Left colon (tissue), 2 donors: ENCODE data around the gene RASSF8. TPM values are rescaled to one million over a fixed set of nuclear protein-coding genes. Genes with fewer than 3 reads are reported as not detected.

Experiments
- ATAC-seq: fragments of 200-7000 bp; cut with Tn5 transposase; one replicate; pipeline ENCODE4 v1.9.1; 2020; ENCODE audit warnings: mild to moderate bottlenecking, moderate library complexity
- DNase-seq, 2 donors: peaks; one replicate each; pipeline ENCODE4 v3.0.0-alpha.2; 2020
- intact Hi-C, 2 donors: fragments of 100-400 bp; cut with DNase I in 1 of 2; cut with micrococcal nuclease in 1 of 2; formaldehyde crosslinking; loops; one replicate each; pipeline versions ENCODE4 v1.11.2 to v1.14.0; 2022; cut with DNase I, micrococcal nuclease
- total RNA-seq, 2 donors: library from RNA; stranded (reverse); fragmentation: NEBNext Ultra II Directional; extraction: Animal tissue kit (Norgen Biotek cat#: 25700); gene quantifications; one replicate each; pipeline ENCODE4 v1.2.1, GENCODE V29; 2021
- donor health status: DM: no; HTN: no; CAD: no.
- donor health status: DM: yes; HTN: yes; CAD: no.

RASSF8 gene
- total RNA-seq, 2 donors from 2014 or later = 4.8 to 15.7 TPM

- intact Hi-C loops = loop anchor here in 1 of 2 donors (10.0 kb wide), 1 partner anchor 592 kb away; no protein-coding TSS in a partner anchor
- ATAC-seq (no peak), DNase-seq (no peak)
These were observed 154.2 kb downstream of the RASSF8 start for GRCh38 chr12:26112703-26113147.

- intact Hi-C loops = loop anchor here in 1 of 2 donors (10.0 kb wide), 1 partner anchor 592 kb away; no protein-coding TSS in a partner anchor
- ATAC-seq (no peak), DNase-seq (no peak)
These were observed 154.7 kb downstream of the RASSF8 start for GRCh38 chr12:26113181-26113654.

GRCh38 chr12:26113853-26114719 lies 155.6 kb downstream of the RASSF8 start:
- DNase-seq (peak; percentile 96 to 97), ATAC-seq (peak; percentile 89)
- intact Hi-C loops = loop anchor here in 1 of 2 donors (10.0 kb wide), 1 partner anchor 591 kb away; no protein-coding TSS in a partner anchor

- ATAC-seq = no peak
- DNase-seq = peak in 1 of 2 donors; percentile 36
- intact Hi-C loops = loop anchor here in 1 of 2 donors (10.0 kb wide), 1 partner anchor 590 kb away; no protein-coding TSS in a partner anchor
These were observed 156.4 kb downstream of the RASSF8 start for GRCh38 chr12:26114720-26115401.

- no peak for ATAC-seq
- DNase-seq = no peak
- intact Hi-C loops = loop anchor here in 1 of 2 donors (10.0 kb wide), 1 partner anchor 588 kb away; no protein-coding TSS in a partner anchor
These were observed 158.6 kb downstream of the RASSF8 start for GRCh38 chr12:26116829-26117715.

GRCh38 chr12:26118308-26118707 lies 159.8 kb downstream of the RASSF8 start:
- intact Hi-C loops = loop anchor here in 1 of 2 donors (10.0 kb wide), 1 partner anchor 586 kb away; no protein-coding TSS in a partner anchor
- no peak for DNase-seq
- no peak for ATAC-seq

GRCh38 chr12:26119391-26119989 lies 161.0 kb downstream of the RASSF8 start:
- DNase-seq = no peak
- intact Hi-C loops = loop anchor here in 1 of 2 donors (10.0 kb wide), 1 partner anchor 585 kb away; no protein-coding TSS in a partner anchor
- no peak for ATAC-seq

GRCh38 chr12:26120561-26121274 lies 162.2 kb downstream of the RASSF8 start:
- ATAC-seq (no peak), DNase-seq (no peak)
- intact Hi-C loops = loop anchor here in 1 of 2 donors (10.0 kb wide), 1 partner anchor 74 kb away; the partner anchor contains the start of gene SSPN

- intact Hi-C loops = loop anchor here in 1 of 2 donors (10.0 kb wide), 1 partner anchor 73 kb away; the partner anchor contains the start of gene SSPN
- no peak for DNase-seq
- ATAC-seq = no peak
These were observed 163.0 kb downstream of the RASSF8 start for GRCh38 chr12:26121323-26122060.

GRCh38 chr12:26122061-26122680 lies 163.7 kb downstream of the RASSF8 start:
- ATAC-seq (no peak), DNase-seq (peak in 1 of 2 donors; percentile 55)
- intact Hi-C loops = loop anchor here in 1 of 2 donors (10.0 kb wide), 1 partner anchor 73 kb away; the partner anchor contains the start of gene SSPN

- ATAC-seq (peak; percentile 15), DNase-seq (peak; percentile 71 to 74)
- intact Hi-C loops = loop anchor here in 1 of 2 donors (10.0 kb wide), 1 partner anchor 72 kb away; the partner anchor contains the start of gene SSPN
These were observed 164.4 kb downstream of the RASSF8 start for GRCh38 chr12:26122681-26123481.

GRCh38 chr12:26123482-26123980 lies 165.0 kb downstream of the RASSF8 start:
- DNase-seq (no peak), ATAC-seq (no peak)
- intact Hi-C loops = loop anchor here in 1 of 2 donors (10.0 kb wide), 1 partner anchor 71 kb away; the partner anchor contains the start of gene SSPN

- intact Hi-C loops = loop anchor here in 1 of 2 donors (10.0 kb wide), 1 partner anchor 70 kb away; the partner anchor contains the start of gene SSPN
- peak; percentile 81 to 84 for DNase-seq
- peak; percentile 54 for ATAC-seq
These were observed 166.2 kb downstream of the RASSF8 start, which contains the start of gene BHLHE41 for GRCh38 chr12:26124446-26125399. BHLHE41 (minus strand) TSS chr12:26125037; CDS start chr12:26124779, 258 bp downstream.
